NCI-H345 (cell line): ENCODE measurements around the gene SASH1.

Experiments
- DNase-seq: peaks from one replicate; lab custom pipeline; 2025; lab: John Stamatoyannopoulos, UW

Gene SASH1

GRCh38 chr6:148432462-148433195, 90.0 kb downstream of the SASH1 start:
- no peak for DNase-seq

DNA sequence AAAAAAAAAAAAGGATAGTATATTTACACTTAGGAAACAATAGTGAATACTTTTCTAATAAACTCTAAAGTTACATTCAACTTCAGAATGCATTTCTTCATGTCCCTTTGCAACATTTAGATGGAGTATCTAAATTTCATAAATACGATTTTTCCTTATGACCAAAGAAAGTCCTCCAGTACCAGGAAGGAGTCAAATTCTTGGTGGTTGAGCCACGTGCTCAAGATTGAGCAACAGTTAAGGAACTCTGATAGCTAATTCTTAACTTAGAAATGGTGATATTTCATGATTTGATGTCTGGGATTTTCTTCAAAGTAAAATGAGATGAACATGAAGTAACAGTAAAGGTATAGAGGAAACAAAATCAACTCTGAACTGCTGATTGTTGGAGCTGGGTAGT, 92.7 kb downstream of the SASH1 start:
- DNase-seq: no peak

GRCh38 chr6:148436466-148436865, 93.8 kb downstream of the SASH1 start:
- no peak for DNase-seq

DNA sequence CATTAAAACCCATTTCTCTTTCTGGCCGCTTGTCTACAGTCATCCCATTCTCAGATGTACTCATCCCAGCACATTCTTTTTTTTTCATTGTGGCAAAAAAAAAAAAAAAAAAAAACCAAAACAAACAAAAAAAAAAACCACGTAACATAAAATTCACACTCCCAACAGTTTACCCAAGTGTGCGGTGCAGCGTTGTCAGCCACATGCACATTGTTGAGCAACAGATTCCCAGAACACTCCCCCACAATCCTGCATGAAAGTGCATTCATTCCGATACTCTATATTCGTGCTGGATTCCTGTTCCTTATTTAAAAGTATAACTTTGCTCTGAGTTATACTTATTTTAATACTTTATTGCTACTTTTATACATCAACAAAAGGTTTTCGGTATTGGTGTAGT, 96.0 kb downstream of the SASH1 start:
- DNase-seq: no peak

DNA sequence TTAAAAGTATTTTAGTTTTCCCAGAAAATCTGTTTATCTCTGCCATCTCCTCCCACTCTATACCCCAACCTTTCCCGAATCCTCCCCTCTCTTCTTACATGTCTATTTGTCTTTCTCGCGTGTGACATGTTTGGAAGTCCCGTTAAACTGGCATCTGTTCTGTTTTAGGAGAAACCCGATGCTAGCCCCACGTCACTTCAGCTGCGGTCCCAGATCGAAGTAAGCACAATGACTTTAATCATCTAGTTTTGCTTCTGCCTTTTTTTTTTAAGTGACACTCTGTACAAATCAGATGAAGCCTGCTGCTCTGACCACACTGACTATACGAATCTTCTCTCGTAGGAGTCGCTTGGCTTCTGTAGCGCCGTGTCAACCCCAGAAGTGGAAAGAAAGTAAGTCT, 97.4 kb downstream of the SASH1 start:
- DNase-seq: no peak

GRCh38 chr6:148440877-148441453, 98.3 kb downstream of the SASH1 start:
- no peak for DNase-seq

DNA sequence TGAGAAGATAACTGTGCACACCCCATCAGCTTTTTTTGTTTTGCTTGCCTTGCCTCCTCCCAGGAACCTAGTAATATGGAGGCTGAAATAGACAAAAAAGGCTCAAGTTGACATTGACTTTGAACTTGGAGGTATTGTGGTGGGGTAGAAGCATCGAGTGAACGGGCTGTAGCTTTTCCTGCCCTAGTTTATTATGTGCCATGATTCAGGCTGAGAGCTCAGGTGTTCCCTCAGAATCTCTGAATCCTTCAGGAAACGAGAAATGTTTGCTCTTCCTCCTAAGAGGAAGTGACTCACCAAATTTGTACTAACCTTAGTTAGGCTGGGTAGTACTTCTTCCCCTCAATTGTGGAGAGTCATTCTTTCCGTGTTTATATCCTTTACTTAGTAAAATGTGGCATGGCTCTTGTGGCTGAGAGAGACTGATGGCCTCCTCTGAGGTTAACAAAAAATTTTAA, 98.8 kb downstream of the SASH1 start:
- DNase-seq: no peak

- DNase-seq: no peak
Observed at GRCh38 chr6:148443798-148444560, 101.3 kb downstream of the SASH1 start.

DNA sequence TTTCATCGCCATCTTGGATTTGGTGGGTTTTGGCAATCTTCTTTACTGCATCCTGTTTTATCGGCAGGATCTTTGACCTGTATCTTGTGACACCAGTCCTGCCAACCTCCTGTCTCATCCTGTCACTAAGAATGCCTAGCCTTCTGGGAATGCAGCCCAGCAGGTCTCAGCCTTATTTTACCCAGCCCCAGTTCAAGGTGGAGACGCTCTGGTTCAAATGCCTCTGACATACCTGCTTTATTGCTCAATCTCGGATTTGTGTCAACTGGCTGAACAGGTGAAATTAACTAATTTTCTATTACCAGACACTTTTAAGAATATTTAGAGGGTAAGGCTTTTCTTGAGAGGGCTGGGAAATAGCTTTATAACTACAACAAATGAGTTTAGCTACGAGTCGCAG, 102.5 kb downstream of the SASH1 start:
- DNase-seq: no peak

GRCh38 chr6:148445620-148446019, 103.0 kb downstream of the SASH1 start:
- DNase-seq: no peak

- no peak for DNase-seq
Observed at GRCh38 chr6:148446681-148447080, 104.0 kb downstream of the SASH1 start.

GRCh38 chr6:148447521-148448230, 105.0 kb downstream of the SASH1 start:
- DNase-seq: no peak

DNA sequence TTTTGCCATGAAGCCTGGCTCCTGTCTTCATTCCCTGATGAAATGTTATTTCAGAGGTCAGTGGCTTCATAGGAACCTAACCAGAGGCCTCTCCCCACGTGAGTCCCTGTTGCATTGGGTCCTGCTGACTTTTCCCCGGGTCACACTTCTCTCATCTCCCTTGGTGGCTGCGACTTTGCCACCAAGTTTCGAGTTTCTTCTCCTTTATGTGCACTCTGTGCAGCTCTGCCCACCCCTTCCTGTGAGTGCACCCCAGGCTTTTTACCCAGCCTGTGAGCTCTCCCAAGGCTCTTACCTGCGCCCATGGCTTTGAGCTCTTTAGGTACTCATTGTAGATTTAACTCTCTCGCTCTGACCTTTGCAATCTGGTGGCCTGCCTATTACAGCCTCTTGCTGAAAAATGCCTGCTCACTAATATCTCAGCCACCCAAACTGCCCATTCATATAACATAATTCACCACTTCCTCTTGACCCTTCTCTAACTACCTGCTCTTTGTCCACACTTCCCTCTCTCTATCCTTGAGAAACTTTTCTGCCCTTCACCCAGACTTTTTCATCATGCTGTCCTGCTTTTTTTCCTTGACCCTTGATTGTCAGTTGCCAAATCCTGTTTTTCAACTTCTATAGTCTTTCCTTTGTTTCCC, 105.9 kb downstream of the SASH1 start:
- no peak for DNase-seq

DNA sequence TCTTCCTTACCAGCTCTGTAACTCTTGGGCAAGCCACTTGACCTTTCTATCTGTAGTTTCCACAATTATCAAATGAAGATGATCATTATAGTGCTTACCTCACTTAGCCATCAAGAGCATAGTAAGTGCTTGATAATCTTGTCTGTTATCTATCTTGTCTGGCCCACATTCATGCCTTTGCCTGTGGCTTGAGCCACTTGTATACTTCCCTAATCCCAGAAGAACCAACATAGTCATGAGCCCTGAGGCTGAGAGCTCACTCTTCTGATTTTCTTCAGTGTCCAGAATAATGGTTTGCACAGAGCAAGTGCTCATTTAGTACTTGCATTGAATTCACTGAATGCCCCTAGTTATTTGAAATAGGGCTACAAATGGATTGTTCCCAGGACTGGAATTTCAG, 108.2 kb downstream of the SASH1 start:
- no peak for DNase-seq

GRCh38 chr6:148451690-148452089, 109.1 kb downstream of the SASH1 start:
- DNase-seq: no peak

DNA sequence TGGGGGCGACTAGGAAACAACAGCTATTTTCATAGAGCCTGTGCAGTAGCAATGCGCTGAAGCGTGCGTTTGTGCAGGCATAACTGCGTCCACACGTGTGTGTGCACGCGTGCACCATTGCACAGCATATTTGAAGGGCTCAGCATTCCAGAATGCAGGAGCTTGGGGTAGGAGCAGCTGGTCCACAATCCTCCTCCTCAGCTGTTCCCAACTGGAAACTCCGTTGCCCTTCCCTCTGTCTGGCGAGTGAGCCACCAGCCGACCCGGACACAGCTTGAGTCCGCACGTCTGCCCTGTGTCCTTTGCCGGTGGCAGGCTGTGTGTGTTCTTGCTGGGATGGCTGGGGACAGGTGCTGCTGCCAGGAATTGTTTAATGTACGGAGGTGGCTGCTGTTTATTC, 110.2 kb downstream of the SASH1 start:
- no peak for DNase-seq

DNA sequence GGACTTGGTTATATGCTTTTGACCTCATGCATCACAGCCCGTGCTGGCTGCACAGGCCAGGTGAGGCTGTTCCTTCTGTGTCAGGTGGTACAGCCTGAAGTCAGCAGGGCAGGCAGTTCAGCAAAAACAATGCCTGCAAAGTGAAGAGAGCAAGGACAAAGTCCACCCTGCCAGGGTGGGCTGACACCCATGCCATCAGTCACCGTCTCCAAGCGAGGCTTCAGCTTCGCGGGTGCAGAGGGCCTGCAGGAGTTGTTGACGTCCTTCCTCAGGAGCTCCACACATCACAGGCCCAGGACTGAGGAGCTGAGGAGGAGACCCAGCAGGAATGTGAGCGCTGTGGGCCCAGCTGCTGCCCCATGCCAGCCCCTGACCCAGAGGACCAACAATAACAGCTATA, 111.3 kb downstream of the SASH1 start:
- no peak for DNase-seq

DNA sequence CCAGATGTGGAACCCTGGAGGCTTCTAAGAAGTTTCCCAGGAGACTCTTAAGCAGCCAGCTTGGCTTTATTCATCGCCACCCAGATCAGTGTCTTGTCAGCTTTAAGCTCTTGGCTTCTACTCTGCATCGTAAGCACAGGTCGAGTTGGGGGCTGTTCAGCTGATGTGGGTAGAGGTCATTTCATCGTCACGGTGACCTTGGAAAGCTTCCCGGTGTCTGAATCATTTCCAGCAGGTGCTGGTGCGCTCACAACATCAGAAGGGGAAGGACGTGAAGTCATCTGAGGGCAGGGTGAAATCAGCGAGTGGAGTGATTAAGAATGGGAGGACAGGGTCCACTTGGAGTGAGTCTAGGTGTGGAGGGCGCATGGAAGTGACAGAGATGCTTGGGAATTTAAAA, 112.6 kb downstream of the SASH1 start:
- DNase-seq: no peak

DNA sequence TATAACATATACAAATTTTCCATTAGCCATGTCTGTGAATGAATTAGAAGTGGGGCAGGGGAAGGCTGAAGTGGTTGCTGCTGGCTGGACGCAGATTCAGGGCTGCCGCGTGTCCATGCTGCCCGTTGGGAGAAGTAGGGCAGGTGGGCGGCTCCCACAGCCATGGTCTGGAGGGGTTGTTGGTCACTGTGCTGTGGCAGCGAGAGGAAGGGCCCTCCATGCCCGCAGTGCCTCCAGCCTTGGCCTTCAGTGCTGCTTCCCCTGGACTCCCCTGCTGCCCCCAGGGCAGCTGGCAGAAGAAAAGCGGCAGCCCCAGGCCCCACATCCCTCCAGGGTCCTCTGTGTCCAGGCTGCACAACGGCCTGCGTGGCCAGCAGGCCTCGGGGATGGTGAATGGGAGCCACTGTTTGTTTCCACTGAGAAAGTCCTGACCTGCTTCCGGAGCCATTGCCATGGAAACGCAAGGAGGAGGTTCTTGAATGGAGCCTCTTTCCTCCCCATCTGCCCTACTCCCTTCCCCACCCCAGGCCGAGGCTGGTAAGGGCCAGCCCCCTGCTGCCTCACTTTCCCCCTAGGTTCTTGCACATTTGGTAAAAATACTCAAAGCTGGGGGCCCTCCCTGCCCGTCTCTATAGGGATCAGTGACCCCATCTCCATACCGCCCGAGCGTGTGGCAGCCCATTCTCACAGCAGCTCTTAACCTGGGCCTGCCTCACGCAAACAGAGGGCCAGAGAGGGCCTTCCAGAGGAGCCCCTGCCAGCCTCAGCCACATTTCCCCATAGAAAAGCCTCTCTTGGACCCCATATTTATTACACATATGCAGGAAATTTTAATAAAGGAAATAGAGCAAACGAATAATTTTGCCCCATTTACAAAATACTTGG, 113.3 kb downstream of the SASH1 start:
- no peak for DNase-seq

GRCh38 chr6:148457137-148457842, 114.7 kb downstream of the SASH1 start:
- no peak for DNase-seq

DNA sequence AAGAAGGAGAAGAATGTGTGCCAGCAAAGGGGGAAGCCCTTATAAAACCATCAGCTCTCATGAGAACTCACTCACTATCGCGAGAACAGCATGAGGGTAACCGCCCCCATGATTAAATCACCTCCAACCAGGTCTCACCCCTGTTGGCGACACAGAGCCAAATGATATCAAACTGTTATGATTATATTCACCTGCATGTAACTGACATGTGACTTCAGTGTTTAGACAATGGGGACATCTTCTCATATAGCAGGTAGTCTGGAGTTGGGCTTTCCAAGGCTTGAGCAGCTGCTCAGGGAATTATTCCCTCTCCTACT, 115.2 kb downstream of the SASH1 start:
- DNase-seq: no peak
